ENCODE data around the gene RTKN.
"Not testable (repeated sequence)": the region's sequence is repeated elsewhere in the genome, so short reads cannot be mapped to it uniquely, and the experiment has no call there.

RTKN gene, protein sequence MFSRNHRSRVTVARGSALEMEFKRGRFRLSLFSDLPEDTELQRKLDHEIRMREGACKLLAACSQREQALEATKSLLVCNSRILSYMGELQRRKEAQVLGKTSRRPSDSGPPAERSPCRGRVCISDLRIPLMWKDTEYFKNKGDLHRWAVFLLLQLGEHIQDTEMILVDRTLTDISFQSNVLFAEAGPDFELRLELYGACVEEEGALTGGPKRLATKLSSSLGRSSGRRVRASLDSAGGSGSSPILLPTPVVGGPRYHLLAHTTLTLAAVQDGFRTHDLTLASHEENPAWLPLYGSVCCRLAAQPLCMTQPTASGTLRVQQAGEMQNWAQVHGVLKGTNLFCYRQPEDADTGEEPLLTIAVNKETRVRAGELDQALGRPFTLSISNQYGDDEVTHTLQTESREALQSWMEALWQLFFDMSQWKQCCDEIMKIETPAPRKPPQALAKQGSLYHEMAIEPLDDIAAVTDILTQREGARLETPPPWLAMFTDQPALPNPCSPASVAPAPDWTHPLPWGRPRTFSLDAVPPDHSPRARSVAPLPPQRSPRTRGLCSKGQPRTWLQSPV
- total RNA-seq, result 0.36 to 0.48 reads per million in 2 experiments

GRCh38 chr2:74441690-74442482 is at the start of gene RTKN:
TSS of gene RTKN (minus strand) at chr2:74441937. CDS start at chr2:74441816, 121 bp downstream.
- no peak for DNase-seq (ENCODE audit: low read depth)

DNA sequence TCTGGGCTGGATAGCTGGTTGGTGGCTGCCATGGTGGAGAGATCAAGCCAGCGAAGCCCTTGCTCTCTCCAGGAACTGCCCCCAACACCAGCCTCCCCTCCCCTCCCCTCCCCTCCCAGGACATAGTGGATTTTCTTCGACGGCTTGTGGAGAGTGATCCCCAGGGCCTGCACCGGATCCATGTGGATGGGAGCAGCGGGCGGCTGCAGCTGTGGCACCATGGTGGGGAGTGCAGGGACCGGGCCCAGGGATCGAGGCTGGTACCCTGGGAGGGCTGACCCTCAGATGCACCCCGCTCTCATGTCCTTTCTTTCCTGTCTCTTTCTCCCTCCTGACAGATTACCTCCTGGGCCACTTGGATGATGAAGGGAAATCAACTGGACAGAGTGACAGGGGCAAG is 48.2 kb upstream of the RTKN start:
- DNase-seq (ENCODE audit: low read depth), result no peak

- no peak for DNase-seq (ENCODE audit: low read depth)
These were observed 47.1 kb upstream of the RTKN start for GRCh38 chr2:74488643-74489481.

DNA sequence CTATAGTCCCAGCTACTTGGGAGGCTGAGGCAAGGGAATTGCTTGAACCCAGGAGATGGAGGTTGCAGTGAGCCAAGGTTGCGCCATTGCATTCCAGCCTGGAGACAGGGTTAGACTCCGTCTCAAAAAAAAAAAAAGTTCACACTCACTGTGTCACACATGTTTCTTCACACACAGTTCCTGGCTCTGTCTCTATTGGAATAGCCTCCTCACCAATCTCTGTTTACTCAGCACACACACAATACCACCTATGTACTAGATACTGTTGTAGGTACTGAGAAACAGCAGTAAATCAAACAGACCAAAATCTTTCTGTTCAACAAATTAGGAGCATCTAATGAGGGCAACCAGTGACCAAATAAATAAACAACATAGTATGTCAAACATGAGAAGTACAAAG is 44.4 kb upstream of the RTKN start:
- no peak for DNase-seq (ENCODE audit: low read depth)

GRCh38 chr2:74483675-74484164 is 42.0 kb upstream of the RTKN start:
- not testable (repeated sequence) for DNase-seq (ENCODE audit: low read depth)

GRCh38 chr2:74482801-74483674 is 41.3 kb upstream of the RTKN start, which contains the start of the genes CCDC142 and TTC31:
TSS of gene CCDC142 (minus strand) at chr2:74482998. CDS start at chr2:74482837, 161 bp downstream.
TSS of gene TTC31 (plus strand) at chr2:74483081. CDS start at chr2:74483096, 15 bp downstream.
- DNase-seq (ENCODE audit: low read depth), result peak; percentile 90

DNA sequence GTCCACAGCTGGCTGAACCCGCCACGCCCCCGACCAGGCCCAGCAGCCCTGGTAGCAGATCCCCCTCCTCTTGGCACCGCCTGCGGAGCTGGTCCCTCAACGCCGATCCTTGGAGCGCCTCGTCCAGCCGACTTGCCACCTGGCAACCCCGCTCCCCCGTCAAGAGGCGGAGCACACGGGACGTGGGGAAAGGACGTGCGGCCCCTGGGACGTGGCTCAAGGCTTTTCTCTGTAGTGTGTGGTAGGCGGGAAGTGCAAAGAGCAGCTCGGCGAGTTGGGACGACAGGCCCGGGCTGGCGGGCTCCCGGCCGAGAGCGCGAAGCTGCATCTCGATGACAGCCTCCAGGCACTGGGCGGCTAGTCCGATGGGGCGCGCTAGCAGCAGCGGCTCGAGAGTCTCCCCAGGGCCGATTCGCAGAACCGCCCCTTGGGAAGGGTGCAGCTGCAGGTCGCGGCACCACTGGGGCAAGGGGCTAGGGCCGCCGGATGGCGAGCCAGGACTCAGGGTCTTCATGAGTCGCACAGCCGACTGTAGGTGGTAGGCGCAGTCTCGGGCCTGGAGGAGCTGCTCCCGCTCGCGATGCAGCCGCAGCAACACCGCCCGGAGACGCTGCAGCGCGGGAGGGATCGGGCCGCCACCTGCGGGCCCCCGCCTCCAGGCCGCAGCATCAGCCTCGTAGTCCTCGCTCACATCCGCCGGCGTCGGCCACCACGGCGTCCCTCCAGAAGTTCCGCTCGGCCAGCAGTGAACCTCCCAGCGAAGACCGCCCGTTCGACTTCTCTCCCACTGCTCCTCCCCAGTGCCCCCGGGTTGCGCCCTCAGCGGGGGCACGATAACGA is 40.4 kb upstream of the RTKN start:
- peak; percentile 23 for DNase-seq (ENCODE audit: low read depth)

DNA sequence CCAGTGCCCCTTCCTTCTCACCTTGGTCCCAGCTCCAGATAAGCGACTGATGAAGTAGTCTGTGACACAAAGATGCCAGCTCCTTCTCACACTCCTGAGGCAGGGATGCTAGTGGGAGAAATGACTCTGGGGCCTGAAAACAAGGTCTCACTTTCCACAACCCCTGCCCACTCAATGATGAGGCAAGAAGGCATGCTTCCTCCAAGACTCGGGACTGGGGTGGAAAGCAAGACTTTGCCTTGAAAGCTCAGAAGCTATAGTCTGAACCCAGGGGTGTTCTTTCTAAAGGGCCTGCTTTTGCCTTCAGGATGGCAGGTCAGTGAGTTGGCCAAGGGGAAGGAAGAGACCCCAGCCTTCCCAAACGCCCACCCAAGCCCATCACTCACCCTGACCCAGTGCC is 39.7 kb upstream of the RTKN start:
- no peak for DNase-seq (ENCODE audit: low read depth)

- no peak for DNase-seq (ENCODE audit: low read depth)
These were observed 33.2 kb upstream of the RTKN start for GRCh38 chr2:74474899-74475298.

GRCh38 chr2:74474481-74474880 is 32.7 kb upstream of the RTKN start:
- DNase-seq (ENCODE audit: low read depth), result no peak

- no peak for DNase-seq (ENCODE audit: low read depth)
These were observed 31.2 kb upstream of the RTKN start for GRCh38 chr2:74472945-74473258.

GRCh38 chr2:74472086-74472944 is 30.6 kb upstream of the RTKN start, which contains the start of gene MRPL53:
TSS of gene MRPL53 (minus strand) at chr2:74472680. CDS start at chr2:74472660, 20 bp downstream.
- peak; percentile 96 for DNase-seq (ENCODE audit: low read depth)

DNA sequence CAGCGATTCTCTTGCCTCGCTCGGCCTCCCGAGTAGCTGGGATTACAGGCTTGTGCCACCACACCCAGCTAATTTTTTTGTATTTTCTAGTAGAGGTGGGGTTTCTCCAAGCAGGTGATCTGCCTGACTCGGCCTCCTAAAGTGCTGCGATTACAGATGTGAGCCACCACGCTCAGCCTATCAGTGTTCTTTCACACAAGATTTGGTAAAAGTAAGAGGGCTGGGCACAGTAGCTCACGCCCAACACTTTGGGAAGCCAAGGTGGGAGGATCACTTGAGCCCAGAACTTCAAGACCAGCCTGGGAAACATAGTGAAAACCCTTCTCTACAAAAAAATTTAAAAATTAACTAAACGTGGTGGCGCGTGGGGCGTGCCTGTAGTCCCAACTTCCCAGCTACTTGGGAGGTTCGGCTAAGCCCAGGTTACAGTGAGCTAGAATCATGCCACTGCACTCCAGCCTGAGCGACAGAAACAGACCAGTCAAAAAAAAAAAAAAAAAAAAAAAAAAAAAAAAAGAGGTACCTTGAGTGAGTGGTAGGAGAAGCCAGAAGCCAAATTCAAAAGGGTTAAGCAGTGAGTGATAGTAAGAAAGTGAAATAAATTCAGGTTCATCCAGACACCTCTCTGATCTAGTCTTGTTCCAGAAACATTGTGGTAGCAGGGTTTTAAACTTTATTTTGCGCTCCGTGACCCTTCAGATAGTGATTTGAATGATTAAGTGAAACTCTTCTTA is 29.8 kb upstream of the RTKN start:
- no peak for DNase-seq (ENCODE audit: low read depth)

- not testable (repeated sequence) for DNase-seq (ENCODE audit: low read depth)
These were observed 29.0 kb upstream of the RTKN start for GRCh38 chr2:74470742-74471141.

DNA sequence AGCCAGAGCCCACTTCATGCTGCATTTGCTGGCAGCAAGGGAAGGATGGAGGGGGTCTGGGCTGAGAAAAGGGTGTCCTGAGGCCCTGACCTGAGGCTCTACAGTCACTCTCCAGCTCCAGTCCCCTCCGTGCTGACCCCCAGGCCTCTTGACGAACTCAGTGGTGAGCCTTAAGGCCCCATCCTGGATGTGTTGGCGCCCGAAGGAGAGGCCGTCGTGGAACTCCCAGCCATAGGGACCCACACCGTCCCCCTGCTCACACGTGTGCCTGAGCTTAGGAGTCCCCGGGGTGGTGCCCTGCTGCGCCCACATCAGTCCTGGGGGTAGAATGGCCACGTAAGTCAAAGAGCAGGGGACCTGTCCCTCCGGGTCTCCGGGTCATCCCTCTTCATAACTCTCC is 22.7 kb upstream of the RTKN start:
- DNase-seq (ENCODE audit: low read depth), result no peak

GRCh38 chr2:74462786-74463105 is 21.0 kb upstream of the RTKN start:
- DNase-seq (ENCODE audit: low read depth), result no peak

- no peak for DNase-seq (ENCODE audit: low read depth)
These were observed 20.5 kb upstream of the RTKN start for GRCh38 chr2:74462054-74462785.
